ENCODE measurements around the gene AKAP13.

Gene AKAP13

GRCh38 chr15:85621094-85621493 lies 240.7 kb downstream of the AKAP13 start:
- DNase-seq (ENCODE audit: low spot score) = no peak
- FAIRE-seq = no peak

- no peak for DNase-seq (ENCODE audit: low spot score)
Measured at GRCh38 chr15:85622221-85622831, 241.9 kb downstream of the AKAP13 start.

GRCh38 chr15:85623315-85624049 lies 243.1 kb downstream of the AKAP13 start:
- FAIRE-seq (no peak), DNase-seq (ENCODE audit: low spot score) (no peak)

More at GRCh38 chr15:85622221-85622831, 241.9 kb downstream of the AKAP13 start:
- no peak for FAIRE-seq

DNA sequence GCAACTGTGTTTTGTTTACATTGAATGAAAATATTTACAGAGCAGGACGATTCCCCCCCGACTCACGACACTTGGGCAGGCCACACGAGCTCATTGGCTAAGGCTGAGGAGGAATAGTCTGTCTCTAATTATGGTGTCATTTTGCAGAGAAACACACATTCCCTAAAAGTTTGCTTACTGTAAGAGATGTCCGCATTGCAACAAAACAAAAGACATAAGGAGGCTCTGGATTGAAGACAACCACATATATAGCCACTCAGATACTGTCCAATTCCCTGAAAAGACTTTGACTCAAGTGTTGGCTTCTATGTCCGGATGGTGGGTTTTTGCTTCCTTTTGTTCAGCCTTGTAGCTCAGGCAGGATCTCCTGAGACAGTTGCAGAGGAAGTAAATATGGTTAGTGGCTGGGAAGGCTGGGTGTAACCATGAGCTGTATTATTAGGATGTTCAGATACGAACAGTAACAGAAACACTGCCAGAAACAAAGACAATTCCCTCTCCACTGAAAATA lies 243.9 kb downstream of the AKAP13 start:
- no peak for DNase-seq (ENCODE audit: low spot score)
- no peak for FAIRE-seq

- DNase-seq (ENCODE audit: low spot score) = no peak
- FAIRE-seq = no peak
Measured at GRCh38 chr15:85625166-85625830, 244.9 kb downstream of the AKAP13 start.

DNA sequence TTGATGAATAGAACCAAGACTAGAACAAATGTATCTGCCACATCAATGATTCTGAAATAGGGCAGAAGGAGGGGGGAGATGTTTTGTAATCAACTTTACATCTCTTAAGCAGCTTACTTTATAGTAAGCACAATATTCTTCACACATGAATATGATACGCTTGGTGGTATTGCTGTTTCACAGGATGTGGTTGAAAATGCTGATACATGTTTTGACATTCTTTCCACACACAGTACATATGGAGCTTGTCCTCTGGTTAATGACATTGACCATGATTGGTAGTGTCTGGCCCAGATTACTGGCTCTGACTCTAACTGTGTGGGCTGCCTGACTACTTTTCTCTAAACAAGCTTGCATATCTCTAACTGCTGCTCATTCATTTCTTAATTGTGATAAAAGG lies 245.5 kb downstream of the AKAP13 start:
- DNase-seq (ENCODE audit: low spot score) (no peak), FAIRE-seq (no peak)

DNA sequence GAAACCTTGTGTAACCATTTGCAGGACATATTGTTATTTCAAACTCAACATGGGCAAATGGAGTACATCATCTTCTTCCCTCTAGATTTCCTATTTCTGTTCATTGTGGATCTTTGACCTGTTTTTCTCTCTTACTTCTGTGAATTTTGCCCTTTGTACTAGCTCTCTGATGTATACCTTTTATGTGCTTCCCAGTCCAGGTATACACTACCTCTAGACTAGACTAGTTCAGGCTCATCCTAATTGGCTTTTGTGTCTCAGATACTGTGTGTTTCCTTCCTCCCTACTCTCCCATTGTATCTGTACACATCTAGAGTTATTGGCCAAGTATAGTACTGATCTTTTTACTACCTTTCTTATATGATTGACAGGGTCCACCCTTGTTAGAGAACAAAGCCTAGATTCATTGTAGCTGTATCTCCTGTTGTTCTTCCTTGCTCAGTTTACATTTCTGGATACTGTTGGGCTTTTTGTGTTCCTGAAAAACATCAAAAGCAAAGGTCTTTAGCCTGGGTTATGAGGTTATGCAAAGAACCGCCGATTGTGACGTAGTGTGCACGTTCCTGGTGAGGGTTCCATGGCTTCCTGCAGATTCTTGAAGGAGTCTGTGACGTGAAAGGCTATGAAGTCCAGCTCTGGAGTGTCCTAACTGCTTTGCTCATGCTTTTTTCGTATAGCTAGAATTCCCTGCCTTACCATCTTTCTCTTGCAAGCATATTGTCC lies 247.0 kb downstream of the AKAP13 start:
- no peak for DNase-seq (ENCODE audit: low spot score)
- FAIRE-seq = no peak

DNA sequence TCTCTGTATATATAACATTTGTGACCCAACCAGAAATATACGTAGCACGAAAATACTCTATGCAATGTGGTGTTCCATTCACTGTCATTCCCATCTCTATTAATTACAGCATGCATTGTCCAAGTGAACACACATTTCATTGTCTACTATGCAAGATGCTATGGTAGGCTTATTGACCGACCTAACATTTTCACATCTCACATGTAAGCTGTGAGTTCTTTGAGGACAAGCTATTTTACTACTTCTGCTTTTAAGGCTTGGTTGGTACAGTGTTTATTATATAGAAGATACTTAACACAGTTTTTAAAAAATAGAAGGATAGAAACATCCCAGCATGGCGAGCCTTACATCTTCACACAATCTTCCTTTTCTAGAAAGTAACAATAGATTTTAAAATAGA lies 249.9 kb downstream of the AKAP13 start:
- no peak for FAIRE-seq
- no peak for DNase-seq (ENCODE audit: low spot score)

DNA sequence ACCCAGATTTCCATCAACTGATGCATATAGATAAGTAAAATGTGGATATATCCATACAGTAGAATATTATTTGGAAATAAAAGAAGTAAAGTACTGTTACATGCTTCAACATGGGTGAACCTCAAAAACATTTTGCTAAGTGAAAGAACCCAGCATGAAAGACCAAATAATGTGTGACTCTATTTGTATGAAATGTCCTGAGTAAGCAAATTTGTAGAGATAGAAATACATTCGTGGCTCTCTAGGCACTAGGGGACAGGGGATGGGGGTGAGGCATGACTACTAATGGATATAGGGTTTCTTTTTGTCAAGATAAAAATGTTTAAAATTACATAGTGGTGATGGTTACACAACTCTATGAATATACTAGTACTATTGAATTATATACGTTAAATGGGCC lies 250.6 kb downstream of the AKAP13 start:
- FAIRE-seq (no peak), DNase-seq (ENCODE audit: low spot score) (no peak)

DNA sequence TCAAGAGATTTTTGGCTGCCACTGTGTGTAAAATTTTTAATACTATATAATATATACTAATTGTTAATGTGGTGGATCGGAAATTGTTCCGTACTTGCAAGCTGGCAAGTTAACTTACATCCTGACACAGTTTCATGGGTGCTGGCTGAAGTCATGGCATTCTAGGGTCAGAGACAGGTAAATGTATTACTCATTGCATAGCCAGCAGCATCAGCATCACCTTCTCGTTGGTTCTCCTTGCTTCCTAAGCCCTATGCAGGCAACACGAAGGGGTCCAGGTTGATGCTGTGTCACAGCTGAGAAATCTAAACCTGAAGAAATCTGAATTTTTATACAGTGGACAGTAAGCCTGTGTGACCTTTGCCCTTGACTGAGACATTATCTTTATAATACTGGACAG lies 251.6 kb downstream of the AKAP13 start:
- no peak for DNase-seq (ENCODE audit: low spot score)
- FAIRE-seq = no peak

- DNase-seq (ENCODE audit: low spot score) (no peak), FAIRE-seq (no peak)
Measured at GRCh38 chr15:85633859-85634258, 253.5 kb downstream of the AKAP13 start.

- FAIRE-seq (no peak), DNase-seq (ENCODE audit: low spot score) (no peak)
Measured at GRCh38 chr15:85636351-85636750, 255.9 kb downstream of the AKAP13 start.

- no peak for FAIRE-seq
Measured at GRCh38 chr15:85639752-85640381, 259.5 kb downstream of the AKAP13 start.

GRCh38 chr15:85642065-85642692 lies 261.8 kb downstream of the AKAP13 start:
- FAIRE-seq (no peak), DNase-seq (ENCODE audit: low spot score) (no peak)

More at GRCh38 chr15:85639752-85640381, 259.5 kb downstream of the AKAP13 start:
- DNase-seq (ENCODE audit: low spot score) = no peak

- DNase-seq (ENCODE audit: low spot score) (no peak), FAIRE-seq (no peak)
Measured at GRCh38 chr15:85642693-85643066, 262.3 kb downstream of the AKAP13 start.

DNA sequence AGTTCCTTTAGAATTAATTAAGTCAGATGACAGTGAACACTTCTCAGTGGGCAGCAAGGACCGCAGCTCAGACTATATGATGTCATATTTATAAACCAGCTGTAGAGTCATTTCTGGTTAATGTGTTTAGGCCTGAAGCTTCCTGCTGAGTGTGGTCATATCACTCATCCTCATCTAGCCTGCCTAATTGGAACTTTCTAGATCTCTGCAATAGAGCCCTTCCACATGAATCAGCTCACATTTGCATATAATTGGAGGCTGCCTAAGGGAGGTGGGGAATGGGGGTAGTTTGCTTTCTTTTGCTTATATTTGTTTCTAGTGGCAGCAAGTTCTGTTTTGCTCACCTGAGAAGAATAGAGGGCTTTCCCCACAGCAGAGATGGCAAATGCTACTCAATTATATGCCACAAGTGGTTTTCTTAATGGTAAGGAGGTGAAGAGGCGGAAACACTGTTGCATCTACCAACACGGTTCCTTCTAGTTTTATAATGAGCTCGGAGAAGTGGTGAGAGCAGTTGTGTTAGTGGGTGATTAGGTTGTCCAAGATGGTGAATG lies 266.2 kb downstream of the AKAP13 start:
- FAIRE-seq = peak; percentile 64
- peak; percentile 75 for DNase-seq (ENCODE audit: low spot score)

- peak; percentile 59 for DNase-seq (ENCODE audit: low spot score)
- peak; percentile 36 for FAIRE-seq
Measured at GRCh38 chr15:85649372-85649771, 269.0 kb downstream of the AKAP13 start.

DNA sequence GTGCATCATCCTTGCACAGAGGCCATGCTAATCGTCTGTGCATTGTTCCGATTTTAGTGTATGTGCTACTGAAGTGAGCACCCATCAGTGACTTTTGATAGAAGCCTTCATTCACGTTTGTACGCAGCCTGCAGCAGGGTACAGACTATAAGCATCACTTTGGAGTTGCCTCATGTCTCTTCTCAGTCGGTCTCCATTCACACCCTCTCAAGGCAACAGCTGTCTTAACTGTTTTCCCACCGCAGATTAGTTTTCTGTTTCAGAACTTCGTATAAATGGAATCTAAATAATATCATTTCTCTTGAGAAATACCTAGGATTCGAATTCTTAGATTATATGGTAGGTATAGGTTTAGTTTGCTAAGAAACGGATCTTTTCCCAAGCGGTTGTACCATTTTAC lies 271.1 kb downstream of the AKAP13 start:
- FAIRE-seq (no peak), DNase-seq (ENCODE audit: low spot score) (no peak)

DNA sequence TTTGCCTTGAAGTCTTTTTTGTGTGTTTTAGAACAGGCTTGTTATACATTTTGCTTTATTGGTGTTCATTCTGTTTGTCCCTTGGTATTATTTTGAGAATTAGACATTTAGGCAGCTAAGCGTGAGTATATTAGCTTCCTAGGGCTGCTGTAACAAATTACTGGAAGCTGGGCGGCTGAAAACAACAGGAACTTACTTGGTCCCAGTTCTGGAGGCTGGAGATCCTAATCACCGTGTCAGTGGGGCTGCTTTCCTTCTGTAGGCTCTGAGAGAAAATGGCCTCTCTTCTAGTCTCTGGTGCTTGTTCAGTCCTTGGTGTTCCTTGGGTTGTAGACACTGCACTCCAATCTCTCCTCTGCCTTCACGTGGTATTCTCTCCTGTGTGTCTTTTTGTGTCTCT lies 272.1 kb downstream of the AKAP13 start:
- FAIRE-seq (no peak), DNase-seq (ENCODE audit: low spot score) (no peak)

DNA sequence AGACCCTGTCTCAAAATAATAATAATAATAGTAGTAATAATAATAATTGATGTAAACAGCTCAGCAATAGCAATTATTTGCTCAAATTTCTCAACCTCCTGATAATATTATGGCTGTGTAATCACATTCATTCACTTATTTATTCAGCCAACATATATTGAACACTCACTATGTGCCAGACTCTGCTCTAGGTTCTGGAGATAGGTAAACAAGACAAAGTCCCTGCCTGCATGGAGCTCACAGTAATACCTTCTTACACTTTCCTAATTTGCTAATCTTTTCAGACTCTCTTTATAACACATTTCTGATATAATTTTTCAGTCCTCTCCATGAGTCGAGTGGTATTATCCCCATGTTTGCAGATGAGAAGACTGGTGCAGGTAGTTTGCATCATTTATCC lies 276.7 kb downstream of the AKAP13 start:
- FAIRE-seq = no peak
- DNase-seq (ENCODE audit: low spot score) = no peak

DNA sequence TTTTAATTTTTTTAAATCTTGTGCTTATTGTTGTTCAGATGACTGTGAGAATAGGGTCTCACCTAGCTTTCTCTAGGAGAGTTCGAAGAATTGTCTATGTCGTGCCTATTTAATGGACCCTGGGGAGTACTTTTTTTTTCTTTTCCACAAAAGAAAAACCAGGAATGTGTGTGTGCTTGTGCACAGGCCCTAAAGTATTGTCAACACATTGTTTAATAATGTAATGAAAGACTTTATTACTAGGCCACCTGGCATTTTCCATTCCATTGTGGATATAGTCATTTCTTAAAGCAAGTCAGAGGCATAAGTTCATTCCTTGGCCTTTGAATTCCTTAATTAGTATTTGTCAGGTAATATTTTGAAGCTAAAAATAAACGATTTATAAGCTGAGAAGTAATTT lies 278.4 kb downstream of the AKAP13 start:
- DNase-seq (ENCODE audit: low spot score) (no peak), FAIRE-seq (no peak)

Data from RCC 7860 (cell line).